Forelimb muscle (tissue), 1 donor: ENCODE measurements around the gene MS4A3. TPM values are rescaled to one million over a fixed set of nuclear protein-coding genes. Genes with fewer than 3 reads are reported as not detected.
"Not testable (repeated sequence)": the region's sequence is repeated elsewhere in the genome, so short reads cannot be mapped to it uniquely, and the experiment has no call there.

Source experiments
- DNase-seq: peaks from one replicate; pipeline ENCODE4 v3.0.0-alpha.2; 2013; ENCODE audit warnings: low read depth
- polyA plus RNA-seq: library from polyadenylated mRNA; unstranded; fragments of 120-200 nt; gene quantifications from one replicate; pipeline ENCODE4 v1.2.1, GENCODE V29; 2013; ENCODE audit not compliant: insufficient read length

MS4A3 gene
- polyA plus RNA-seq, 1 donor, result 0.80 TPM

DNA sequence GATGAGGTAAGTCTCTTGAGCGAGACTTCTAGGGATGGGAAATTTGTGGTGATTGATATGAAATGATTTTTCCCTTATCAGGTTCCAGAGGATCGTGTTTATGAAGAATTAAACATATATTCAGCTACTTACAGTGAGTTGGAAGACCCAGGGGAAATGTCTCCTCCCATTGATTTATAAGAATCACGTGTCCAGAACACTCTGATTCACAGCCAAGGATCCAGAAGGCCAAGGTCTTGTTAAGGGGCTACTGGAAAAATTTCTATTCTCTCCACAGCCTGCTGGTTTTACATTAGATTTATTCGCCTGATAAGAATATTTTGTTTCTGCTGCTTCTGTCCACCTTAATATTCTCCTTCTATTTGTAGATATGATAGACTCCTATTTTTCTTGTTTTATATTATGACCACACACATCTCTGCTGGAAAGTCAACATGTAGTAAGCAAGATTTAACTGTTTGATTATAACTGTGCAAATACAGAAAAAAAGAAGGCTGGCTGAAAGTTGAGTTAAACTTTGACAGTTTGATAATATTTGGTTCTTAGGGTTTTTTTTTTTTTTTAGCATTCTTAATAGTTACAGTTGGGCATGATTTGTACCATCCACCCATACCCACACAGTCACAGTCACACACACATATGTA, 39.1 kb downstream of the MS4A3 start:
- no peak for DNase-seq

DNA sequence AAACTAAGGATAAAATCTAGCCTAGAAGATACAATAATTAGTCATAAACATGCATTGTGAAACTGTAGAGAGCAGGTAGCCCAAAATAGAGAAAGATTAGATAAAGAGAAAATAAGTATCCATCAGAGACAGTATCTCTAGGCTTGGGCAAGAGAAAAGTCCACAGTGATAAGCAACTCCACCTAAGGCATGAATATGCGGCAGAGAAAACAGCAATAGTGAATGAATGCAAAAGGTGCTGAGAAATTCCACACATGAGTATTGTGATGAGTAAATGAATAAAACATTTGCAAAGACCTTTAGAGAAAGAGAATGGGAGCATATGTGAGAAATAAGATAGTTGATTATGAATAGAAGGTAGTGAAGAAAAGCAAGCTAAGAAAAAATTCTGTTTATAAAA, 40.7 kb downstream of the MS4A3 start:
- no peak for DNase-seq

DNA sequence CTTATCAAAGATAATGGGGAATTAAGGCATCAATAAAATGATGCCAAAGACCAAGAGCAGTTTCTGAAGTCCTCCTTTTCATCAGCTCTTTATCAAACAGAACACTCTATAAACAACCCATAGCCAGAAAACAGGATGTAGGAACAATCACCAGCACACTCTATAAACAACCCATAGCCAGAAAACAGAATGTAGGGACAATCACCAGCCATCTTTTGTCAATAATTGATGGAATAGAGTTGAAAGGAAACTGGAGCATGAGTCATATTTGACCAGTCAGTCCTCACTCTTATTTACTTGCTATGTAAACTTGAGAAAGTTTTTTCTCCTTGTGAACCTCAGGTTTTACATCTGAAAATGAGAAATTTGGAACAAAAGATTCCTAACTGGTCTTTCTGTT, 42.0 kb downstream of the MS4A3 start:
- DNase-seq, result no peak

DNA sequence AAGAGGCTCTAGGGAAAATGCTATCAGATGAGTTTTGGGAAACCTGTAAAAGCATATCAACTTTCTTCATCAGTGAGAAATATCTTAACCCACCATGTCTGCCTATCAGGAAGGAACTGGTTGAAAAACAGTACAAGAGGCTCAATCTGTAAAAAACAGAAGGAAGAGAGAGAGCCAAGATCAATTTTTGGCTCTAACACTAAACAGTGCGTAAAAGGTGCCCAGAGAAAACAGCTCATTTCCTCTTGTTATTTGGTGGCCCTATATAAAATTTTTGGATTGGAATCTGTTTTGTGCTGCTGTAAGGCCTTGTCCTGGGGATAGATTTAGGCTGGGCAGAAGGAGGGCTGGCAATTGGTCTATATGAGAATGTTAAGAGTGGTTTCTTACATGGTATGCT, 44.1 kb downstream of the MS4A3 start:
- no peak for DNase-seq

DNA sequence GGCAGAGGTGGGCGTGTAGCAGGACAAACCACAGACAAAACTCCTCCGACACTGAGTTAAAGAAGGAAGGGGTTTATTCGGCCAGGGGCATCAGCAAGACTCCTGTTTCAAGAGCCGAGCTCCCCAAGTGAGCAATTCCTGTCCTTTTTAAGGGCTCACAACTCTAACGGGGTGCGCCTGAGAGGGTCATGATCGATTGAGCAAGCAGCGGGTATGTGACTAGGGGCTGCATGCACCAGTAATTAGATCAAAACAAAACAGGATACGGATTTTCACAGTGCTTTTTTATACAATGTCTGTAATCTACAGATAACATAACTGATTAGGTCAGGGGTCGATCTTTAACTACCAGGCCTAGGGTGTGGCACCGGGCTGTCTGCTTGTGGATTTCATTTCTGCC, 44.9 kb downstream of the MS4A3 start:
- not testable (repeated sequence) for DNase-seq

DNA sequence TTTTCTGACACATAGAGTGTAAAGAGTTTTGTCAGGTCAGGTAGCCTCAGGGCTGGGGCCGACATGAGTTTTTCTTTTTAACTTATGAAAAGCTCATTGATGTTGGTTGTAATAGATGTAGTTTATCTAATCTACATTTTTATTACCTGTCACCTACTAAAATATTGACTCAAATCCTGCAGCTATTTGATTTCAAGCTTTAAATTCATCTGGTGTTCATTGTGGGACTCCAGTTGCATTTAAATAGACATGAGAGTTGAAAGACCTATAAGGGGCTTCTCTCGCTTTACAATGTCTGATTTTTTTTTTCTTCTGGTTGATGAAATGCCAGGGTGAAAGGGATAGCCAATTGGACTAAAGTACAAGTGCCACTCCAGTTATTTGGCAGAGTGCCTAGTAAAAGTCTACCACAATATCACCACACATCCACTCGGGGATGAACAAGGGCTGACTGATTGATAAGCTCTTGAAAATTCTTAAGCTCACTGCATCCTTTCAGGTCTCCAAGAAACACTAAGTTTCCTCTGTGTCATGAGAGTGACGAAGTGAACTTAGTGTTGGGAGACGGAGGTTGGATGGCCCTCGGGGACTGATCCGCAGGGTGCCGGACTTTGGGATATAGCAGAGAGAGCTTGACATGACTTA, 48.1 kb downstream of the MS4A3 start:
- not testable (repeated sequence) for DNase-seq

DNA sequence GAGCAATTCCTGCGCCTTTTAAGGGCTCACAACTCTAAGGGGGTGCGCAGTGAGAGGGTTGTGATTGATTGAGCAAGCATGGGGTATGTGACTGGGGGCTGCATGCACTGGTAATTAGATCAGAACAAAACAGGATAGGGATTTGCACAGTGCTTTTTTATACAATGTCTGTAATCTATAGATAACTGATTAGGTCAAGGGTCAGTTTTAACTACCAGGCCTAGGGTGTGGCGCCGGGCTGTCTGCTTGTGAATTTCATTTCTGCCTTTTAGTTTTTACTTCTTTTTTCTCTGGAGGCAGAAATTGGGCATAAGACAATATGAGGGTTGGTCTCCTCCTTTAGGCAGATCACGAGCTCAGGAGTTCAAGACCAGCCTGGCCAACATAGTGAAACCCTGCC, 52.2 kb downstream of the MS4A3 start:
- DNase-seq, result not testable (repeated sequence)

DNA sequence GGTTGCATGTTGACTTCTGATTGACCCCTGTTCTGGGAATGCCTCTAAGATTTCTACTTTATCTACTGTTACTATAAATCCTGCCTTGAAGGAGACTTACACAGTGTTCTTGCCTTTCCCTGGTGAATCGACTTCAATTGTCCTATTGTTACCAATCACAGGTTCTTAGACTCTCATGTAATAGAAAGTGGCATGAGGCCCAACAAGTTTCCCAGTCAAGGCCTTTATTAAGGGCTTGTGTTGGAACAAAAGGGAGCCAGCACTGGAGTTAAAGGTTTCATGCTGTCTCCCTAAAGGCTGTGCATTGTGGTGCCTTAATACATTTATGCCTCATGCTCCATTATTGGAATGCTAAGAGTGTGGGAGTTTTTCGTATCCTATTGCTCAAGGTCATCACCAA, 55.3 kb downstream of the MS4A3 start:
- DNase-seq, result no peak

DNA sequence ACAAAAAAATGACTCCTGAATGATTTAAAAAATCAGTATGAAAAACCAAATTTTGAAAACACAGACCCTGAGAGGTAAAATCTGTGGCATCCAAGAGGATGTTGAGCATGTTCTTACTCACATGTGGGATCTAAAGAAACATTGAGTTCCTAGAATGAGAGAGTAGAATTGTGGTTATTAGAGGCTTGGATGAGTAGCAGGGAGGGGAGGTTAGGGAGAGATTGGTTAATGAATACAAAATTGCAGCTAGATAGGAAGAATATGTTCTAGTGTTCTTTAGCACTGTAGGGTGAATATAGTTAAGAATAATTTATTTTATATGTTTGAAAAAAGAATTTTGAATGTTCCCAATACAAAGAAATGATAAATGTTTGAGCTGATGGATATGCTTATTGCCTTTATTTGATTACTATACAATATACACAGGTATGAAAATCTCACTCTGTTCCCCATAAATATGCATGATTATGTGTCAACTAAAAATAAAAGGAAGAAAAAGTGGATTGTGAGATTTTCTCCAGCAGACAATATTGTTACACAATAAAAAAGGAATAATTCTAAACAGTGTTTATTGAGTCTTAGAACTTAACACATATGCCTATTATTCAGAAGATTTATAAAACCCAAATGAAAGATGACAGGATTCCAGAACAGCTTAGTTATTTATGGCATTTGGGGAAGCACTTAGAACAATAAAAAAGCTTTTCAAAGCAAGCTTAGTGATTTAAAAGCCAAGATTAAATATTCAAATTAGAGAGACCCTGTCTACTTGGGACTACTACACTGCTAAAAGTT, 60.7 kb downstream of the MS4A3 start:
- no peak for DNase-seq

DNA sequence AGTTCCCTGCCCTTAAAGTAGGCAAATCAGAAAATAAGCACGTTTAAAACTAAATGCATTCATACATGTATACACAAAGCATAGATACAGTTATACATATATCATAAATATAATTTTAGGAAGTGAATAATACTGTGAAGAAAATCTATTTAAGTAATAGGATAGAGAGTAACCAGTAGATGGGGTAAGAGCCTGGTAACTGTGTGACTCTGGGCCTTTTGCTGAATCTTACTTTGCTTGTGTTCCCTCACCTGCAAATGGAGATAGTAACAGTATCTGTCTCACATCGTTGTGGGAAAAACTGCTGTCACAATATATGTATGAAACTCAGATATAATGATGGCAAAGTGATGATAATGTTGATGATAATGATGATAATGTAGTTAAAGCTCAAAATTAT, 61.9 kb downstream of the MS4A3 start:
- no peak for DNase-seq

DNA sequence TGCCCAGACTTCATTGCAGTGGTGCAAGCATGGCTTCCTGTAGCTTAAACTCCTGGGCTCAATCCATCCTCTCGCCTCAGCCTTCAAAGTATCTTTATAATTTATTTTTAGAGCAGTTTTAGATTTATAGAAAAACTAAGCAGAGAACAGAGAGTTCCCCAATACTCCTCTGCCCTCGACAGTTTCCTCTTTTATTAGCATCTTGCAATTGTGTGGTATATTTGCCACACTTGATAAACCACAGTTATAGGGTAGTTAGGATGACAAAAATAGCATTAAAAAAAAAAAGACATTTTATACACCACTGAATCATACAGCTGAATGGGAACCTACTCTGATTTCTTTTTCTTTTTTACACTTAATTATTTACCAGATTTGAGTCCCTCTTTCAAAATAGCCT, 63.2 kb downstream of the MS4A3 start:
- no peak for DNase-seq

Other genes starting within 250 kb of the MS4A3 start
- 31.6 TPM for gene MRPL16, start 245.9 kb upstream of the MS4A3 start, polyA plus RNA-seq
- gene CBLIF, start 211.2 kb upstream of the MS4A3 start, polyA plus RNA-seq, result not detected
- 0.23 TPM for gene TCN1, start 190.2 kb upstream of the MS4A3 start, polyA plus RNA-seq
- not detected for gene OOSP3, start 177.9 kb upstream of the MS4A3 start, polyA plus RNA-seq
- not detected for gene OOSP1, start 118.2 kb upstream of the MS4A3 start, polyA plus RNA-seq
- gene OOSP4A, start 92.6 kb upstream of the MS4A3 start, polyA plus RNA-seq, result not detected
- gene OOSP4B, start 39.5 kb upstream of the MS4A3 start, polyA plus RNA-seq, result not detected
- not detected for gene OOSP2, start 16.3 kb upstream of the MS4A3 start, polyA plus RNA-seq
- 0.37 TPM for gene MS4A2, start 32.0 kb downstream of the MS4A3 start, polyA plus RNA-seq
- 17.6 TPM for gene MS4A6A, start 126.4 kb downstream of the MS4A3 start, polyA plus RNA-seq
- gene MS4A4E, start 186.5 kb downstream of the MS4A3 start, polyA plus RNA-seq, result 1.4 TPM
- 9.4 TPM for gene MS4A4A, start 224.0 kb downstream of the MS4A3 start, polyA plus RNA-seq